Left ventricle myocardium inferior (tissue), 1 donor: ENCODE results near the gene CSNK1E. TPM values are rescaled to one million over a fixed set of nuclear protein-coding genes. Genes with fewer than 3 reads are reported as not detected.

Experiments
- DNase-seq: peaks from one replicate; pipeline ENCODE4 v3.0.0-alpha.2; 2020
- H3K27ac ChIP-seq: fragments of 200-600 bp; replicated peaks from 2 replicates; pipeline ENCODE4 v1.8.0; 2021
- H3K27me3 ChIP-seq: fragments of 200-600 bp; 2 replicates; pipeline ENCODE4 v1.8.0; 2021; ENCODE audit warnings: low read depth
- H3K36me3 ChIP-seq: fragments of 200-600 bp; 2 replicates; pipeline ENCODE4 v1.8.0; 2021
- H3K4me1 ChIP-seq: fragments of 200-600 bp; 2 replicates; pipeline ENCODE4 v1.8.0; 2021
- H3K4me3 ChIP-seq: fragments of 200-600 bp; 2 replicates; pipeline ENCODE4 v1.8.0; 2021; ENCODE audit warnings: mild to moderate bottlenecking, moderate library complexity
- H3K9me3 ChIP-seq: fragments of 200-600 bp; replicated peaks from 2 replicates; pipeline ENCODE4 v1.8.0; 2021
- intact Hi-C: fragments of 100-400 bp; cut with micrococcal nuclease; formaldehyde crosslinking; loops from one replicate; pipeline ENCODE4 v1.11.0; 2022
- total RNA-seq: library from RNA; stranded (reverse); fragmentation: NEBNext Ultra II Directional; extraction: Animal tissue kit (Norgen Biotek cat#: 25700); gene quantifications from one replicate; pipeline ENCODE4 v1.2.1, GENCODE V29; 2021
- TF ChIP-seq, protein P1 (sequence below): fragments of 200-600 bp; IDR thresholded peaks from 2 replicates; pipeline ENCODE4 v1.8.0; 2021; ENCODE audit warnings: antibody characterized with exemption, mild to moderate bottlenecking, borderline replicate concordance
- donor health status: DM: no; HTN: yes; CAD: no; lungs with severe emphysema.

The CSNK1E gene
- total RNA-seq, 1 donor from 2014 or later = 76.1 TPM

GRCh38 chr22:38311323-38311620, 6.0 kb downstream of the CSNK1E start:
- peak overlapping the region; percentile 98 for H3K27ac ChIP-seq
- H3K4me3 ChIP-seq = peak overlapping the region; percentile 20
- no peak for DNase-seq
- H3K36me3 ChIP-seq = peaks cover 9% of the 10 kb centered on the region
- TF ChIP-seq, protein P1, sequence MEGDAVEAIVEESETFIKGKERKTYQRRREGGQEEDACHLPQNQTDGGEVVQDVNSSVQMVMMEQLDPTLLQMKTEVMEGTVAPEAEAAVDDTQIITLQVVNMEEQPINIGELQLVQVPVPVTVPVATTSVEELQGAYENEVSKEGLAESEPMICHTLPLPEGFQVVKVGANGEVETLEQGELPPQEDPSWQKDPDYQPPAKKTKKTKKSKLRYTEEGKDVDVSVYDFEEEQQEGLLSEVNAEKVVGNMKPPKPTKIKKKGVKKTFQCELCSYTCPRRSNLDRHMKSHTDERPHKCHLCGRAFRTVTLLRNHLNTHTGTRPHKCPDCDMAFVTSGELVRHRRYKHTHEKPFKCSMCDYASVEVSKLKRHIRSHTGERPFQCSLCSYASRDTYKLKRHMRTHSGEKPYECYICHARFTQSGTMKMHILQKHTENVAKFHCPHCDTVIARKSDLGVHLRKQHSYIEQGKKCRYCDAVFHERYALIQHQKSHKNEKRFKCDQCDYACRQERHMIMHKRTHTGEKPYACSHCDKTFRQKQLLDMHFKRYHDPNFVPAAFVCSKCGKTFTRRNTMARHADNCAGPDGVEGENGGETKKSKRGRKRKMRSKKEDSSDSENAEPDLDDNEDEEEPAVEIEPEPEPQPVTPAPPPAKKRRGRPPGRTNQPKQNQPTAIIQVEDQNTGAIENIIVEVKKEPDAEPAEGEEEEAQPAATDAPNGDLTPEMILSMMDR = no peak
- H3K27me3 ChIP-seq = no peaks in the 10 kb centered on the region
- peaks cover 100% of the 10 kb centered on the region for H3K4me1 ChIP-seq
- intact Hi-C loops = no loop called here
- H3K9me3 ChIP-seq = no peaks in the 10 kb centered on the region

DNA sequence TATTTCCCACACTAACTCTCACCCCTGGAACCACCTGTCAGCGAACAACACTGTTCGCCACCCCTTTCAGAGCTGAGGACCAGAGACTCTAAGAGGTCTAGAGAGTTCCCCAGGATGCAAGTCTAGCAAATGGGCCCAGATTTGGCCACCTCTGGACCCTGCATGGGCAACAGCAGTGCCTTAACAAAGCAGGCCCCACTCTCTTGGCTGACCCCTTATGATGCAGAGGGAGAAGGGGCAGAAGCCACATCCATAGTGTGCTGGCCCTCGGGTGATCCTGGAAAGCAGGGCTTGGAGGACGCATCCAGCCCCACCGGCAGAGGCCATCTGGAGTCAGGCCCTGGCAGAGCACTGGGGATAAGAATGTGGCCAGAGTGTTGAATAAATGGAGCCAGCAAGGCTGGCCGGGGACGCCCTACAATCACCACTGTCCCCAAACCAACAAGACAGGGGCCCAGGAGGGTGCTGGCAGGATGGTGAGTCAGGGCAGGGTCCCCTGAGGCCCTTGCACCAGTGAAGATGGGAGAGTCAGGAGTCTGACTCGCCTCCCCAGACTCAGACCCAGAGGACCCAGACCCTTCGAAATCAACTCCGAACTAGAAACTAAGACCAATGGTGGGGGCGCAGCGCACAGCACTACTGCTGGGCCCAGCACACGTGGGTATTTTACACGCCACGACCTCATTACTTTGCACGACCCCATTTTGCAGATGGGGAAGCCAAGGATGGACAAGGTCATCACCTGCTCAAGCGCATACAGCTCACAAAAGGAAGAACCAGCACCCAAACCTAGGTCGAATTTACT, 6.5 kb downstream of the CSNK1E start:
- Histone ChIP-seq H3K36me3 (peaks cover 9% of the 10 kb centered on the region), H3K4me1 (peaks cover 100% of the 10 kb centered on the region), H3K4me3 (peak overlapping the region; percentile 20), H3K27ac (peak overlapping the region; percentile 98), H3K9me3 (no peaks in the 10 kb centered on the region), H3K27me3 (no peaks in the 10 kb centered on the region)
- intact Hi-C loops = no loop called here
- TF ChIP-seq, protein P1 = no peak
- no peak for DNase-seq

DNA sequence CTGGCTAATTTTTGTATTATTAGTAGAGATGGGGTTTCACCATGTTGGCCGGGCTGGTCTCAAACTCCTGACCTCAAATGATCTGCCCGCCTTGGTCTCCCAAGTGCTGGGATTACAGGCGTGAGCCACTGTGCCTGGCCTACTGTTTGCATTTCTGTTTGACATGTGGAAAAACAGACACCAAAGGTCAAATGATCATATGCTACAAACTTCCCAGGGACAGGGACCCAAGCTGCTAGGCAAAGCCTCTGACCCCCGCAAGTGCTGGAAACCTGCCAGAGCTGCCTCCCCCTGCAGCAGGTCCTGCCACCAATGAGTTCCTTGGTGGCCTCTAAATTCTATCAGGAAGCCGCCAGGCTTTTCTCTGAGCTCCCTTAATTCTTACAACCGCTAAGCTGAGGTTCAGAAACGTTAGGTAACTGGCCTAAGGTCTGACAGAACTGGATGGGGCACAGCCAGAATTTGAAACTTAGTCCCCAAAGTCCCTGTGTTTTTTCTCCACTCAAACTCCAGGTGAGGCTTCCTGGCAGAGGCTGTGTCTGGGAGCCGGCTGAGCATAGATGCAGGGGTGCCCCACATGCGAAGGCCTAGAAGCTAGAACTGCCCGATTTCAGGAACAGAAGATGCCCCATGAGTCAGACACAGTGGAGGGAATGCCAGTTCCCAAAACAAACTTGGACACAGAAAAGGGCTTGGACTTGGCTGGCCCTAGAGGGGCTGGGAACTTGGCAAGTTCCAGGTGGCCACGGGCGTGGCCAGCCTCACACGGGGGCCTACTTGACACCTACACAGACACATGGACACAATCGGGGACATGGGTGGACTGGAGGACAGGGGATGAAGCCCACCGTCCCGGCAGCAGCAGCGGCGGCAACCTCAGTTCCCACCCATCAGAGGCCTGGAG, 7.4 kb downstream of the CSNK1E start:
- DNase-seq = no peak
- TF ChIP-seq, protein P1 = no peak
- Histone ChIP-seq H3K36me3 (peaks cover 9% of the 10 kb centered on the region), H3K27me3 (no peaks in the 10 kb centered on the region), H3K4me1 (peaks cover 100% of the 10 kb centered on the region), H3K27ac (peak overlapping the region; percentile 98), H3K9me3 (no peaks in the 10 kb centered on the region), H3K4me3 (peak overlapping the region; percentile 20)
- intact Hi-C loops = no loop called here

- no peak for DNase-seq
- Histone ChIP-seq H3K27ac (peak overlapping the region; percentile 98), H3K4me1 (peaks cover 100% of the 10 kb centered on the region)
Observed at GRCh38 chr22:38308791-38309498, 8.3 kb downstream of the CSNK1E start.

More at GRCh38 chr22:38308791-38309498, 8.3 kb downstream of the CSNK1E start:
- H3K4me3 ChIP-seq = peak overlapping the region; percentile 21
- TF ChIP-seq, protein P1 = no peak
- no peaks in the 10 kb centered on the region for H3K27me3 ChIP-seq
- H3K36me3 ChIP-seq = peaks cover 9% of the 10 kb centered on the region
- H3K9me3 ChIP-seq = no peaks in the 10 kb centered on the region
- intact Hi-C loops = no loop called here
